Fibroblast of pulmonary artery (primary cell): ENCODE results near the gene KSR2.

Experiments used
- DNase-seq: peaks from one replicate; pipeline ENCODE4 v3.0.0-alpha.2; 2010; ENCODE audit warnings: low read depth
- H3K4me3 ChIP-seq: replicated peaks from 2 replicates; pipeline ENCODE4 v1.5.1; 2011; ENCODE audit warnings: low read depth, mild to moderate bottlenecking, control low read depth, low read length, moderate library complexity
- TF ChIP-seq, protein P1 (sequence below): IDR thresholded peaks from 2 replicates; pipeline ENCODE4 v1.5.1; 2011; ENCODE audit warnings: mild to moderate bottlenecking, control low read depth, low read length, inconsistent platforms; ENCODE audit errors: missing control alignments

The KSR2 gene

DNA sequence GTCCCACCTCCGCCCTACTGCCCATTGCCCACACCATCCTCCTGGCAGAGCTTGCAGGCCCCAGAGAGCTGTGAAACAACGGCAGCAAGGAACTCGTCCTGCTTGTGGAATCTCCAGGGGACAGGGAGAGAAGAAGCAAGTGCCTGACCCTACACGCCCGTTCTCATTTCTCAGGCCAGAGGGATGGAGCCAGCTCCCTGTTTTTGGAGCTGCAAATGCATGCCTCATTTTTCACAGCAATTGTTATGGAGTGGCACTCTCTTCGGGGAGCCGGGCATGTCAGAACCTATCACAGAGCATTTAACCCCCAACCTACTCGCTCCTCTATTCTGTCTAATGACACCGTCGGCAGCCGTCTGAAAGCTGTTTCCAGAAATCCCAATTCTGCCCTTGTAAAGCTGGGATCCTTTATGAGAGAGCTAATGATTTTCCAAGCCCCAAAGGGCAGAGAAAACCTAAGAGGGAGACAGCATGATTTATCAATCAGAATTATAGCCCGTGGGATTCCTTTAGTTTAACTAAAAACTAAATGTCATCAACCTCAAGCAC lies 385.0 kb downstream of the KSR2 start:
- TF ChIP-seq, protein P1, sequence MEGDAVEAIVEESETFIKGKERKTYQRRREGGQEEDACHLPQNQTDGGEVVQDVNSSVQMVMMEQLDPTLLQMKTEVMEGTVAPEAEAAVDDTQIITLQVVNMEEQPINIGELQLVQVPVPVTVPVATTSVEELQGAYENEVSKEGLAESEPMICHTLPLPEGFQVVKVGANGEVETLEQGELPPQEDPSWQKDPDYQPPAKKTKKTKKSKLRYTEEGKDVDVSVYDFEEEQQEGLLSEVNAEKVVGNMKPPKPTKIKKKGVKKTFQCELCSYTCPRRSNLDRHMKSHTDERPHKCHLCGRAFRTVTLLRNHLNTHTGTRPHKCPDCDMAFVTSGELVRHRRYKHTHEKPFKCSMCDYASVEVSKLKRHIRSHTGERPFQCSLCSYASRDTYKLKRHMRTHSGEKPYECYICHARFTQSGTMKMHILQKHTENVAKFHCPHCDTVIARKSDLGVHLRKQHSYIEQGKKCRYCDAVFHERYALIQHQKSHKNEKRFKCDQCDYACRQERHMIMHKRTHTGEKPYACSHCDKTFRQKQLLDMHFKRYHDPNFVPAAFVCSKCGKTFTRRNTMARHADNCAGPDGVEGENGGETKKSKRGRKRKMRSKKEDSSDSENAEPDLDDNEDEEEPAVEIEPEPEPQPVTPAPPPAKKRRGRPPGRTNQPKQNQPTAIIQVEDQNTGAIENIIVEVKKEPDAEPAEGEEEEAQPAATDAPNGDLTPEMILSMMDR = no peak
- H3K4me3 ChIP-seq = no peak overlapping the region
- DNase-seq = no peak

DNA sequence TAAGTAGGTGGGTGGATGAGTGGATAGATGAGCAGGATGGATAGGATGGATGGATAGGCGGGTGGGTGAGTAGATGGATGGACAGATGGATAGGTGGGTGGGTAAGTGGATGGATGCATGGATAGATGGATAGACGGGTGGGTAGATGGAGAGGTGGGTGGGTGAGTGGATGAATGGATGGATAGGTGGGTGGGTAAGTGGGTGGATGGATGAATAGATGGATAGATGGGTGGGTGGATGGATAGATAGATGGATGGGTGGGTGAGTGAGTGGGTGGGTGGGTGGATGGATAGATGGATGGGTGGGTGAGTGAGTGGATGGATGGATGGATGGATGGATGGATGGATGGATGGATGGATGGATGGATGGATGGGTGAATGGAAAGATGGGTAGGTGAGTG lies 385.7 kb downstream of the KSR2 start:
- TF ChIP-seq, protein P1 = no peak
- DNase-seq = no peak
- H3K4me3 ChIP-seq = no peak overlapping the region

DNA sequence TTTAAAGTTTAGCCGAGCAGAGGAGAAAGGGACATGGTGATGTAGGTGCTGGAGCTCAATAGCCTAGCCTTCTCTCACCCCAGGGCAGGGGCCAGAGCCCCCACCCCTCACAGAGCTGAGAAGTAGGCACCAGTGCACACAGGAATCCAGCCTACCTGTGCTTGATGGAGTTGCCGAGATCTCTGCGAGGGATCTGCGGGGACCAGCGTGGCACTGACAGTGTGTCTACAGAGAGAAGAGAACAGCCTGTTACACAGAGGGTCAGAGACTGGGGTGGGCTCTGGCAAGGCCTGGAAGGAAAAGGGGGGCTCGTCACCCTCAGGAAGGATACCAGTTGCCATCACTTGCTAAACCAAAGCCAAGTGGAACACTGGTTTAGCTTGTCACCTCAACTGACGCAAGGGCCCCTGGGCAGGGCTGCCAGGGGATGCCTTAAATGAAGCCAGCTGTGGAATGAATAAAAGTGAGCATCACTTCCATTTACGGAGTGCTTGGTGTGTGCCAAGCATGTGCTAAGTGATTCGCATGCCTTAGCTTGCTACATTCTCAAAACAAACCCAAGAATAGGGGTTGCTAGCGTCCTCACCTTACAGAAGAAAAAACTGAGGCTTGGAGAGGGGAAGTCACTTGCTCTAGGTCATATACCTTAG lies 386.5 kb downstream of the KSR2 start:
- no peak overlapping the region for H3K4me3 ChIP-seq
- DNase-seq = no peak
- TF ChIP-seq, protein P1 = no peak

- no peak overlapping the region for H3K4me3 ChIP-seq
- TF ChIP-seq, protein P1 = no peak
- DNase-seq = no peak
These were observed 388.1 kb downstream of the KSR2 start for GRCh38 chr12:117580718-117581062.

GRCh38 chr12:117580015-117580717 lies 388.6 kb downstream of the KSR2 start:
- no peak overlapping the region for H3K4me3 ChIP-seq
- no peak for DNase-seq
- TF ChIP-seq, protein P1 = no peak

GRCh38 chr12:117577122-117577657 lies 391.6 kb downstream of the KSR2 start:
- DNase-seq = no peak
- H3K4me3 ChIP-seq = no peak overlapping the region
- TF ChIP-seq, protein P1 = no peak
